Retinal pigment epithelial cell (primary cell): ENCODE results near the gene RSPO4.

Experiments
- DNase-seq: peaks from one replicate; pipeline ENCODE4 v3.0.0-alpha.2; 2010; ENCODE audit warnings: low read depth
- H3K4me3 ChIP-seq: 2 replicates; pipeline ENCODE4 v1.5.1; 2011; ENCODE audit warnings: mild to moderate bottlenecking, low read length, control low read depth, moderate library complexity
- CTCF ChIP-seq: conservative IDR thresholded peaks from 2 replicates; pipeline ENCODE4 v1.5.1; 2011; ENCODE audit warnings: low read depth, low read length, control low read depth, inconsistent platforms

The RSPO4 gene

GRCh38 chr20:919491-919916 lies 82.6 kb downstream of the RSPO4 start:
- no peak overlapping the region for H3K4me3 ChIP-seq
- DNase-seq, result no peak
- no peak for TF ChIP-seq CTCF

- no peak overlapping the region for H3K4me3 ChIP-seq
- no peak for TF ChIP-seq CTCF
- no peak for DNase-seq
These were observed 84.7 kb downstream of the RSPO4 start for GRCh38 chr20:917416-917815.

GRCh38 chr20:916825-917224 lies 85.3 kb downstream of the RSPO4 start:
- no peak for TF ChIP-seq CTCF
- DNase-seq, result no peak
- H3K4me3 ChIP-seq, result no peak overlapping the region

- no peak within 1 kb of the TSS for H3K4me3 ChIP-seq
- TF ChIP-seq CTCF, result no peak
- no peak for DNase-seq
These were observed 85.8 kb downstream of the RSPO4 start, which contains the start of gene ANGPT4 for GRCh38 chr20:916125-916799. Gene ANGPT4 (minus strand): TSS chr20:916334. CDS start chr20:916214, 120 bp downstream.

GRCh38 chr20:914727-915498 lies 87.2 kb downstream of the RSPO4 start:
- H3K4me3 ChIP-seq, result no peak overlapping the region
- TF ChIP-seq CTCF, result no peak
- DNase-seq, result no peak

GRCh38 chr20:913306-913849 lies 88.7 kb downstream of the RSPO4 start:
- DNase-seq, result no peak
- TF ChIP-seq CTCF, result no peak
- no peak overlapping the region for H3K4me3 ChIP-seq
